Measurements from ENCODE around the gene SPRED2. TPM values are rescaled to one million over a fixed set of nuclear protein-coding genes. Genes with fewer than 3 reads are reported as not detected.

SPRED2 gene
- total RNA-seq, 2 experiments from 2014 or later, result 6.1 to 8.9 TPM

DNA sequence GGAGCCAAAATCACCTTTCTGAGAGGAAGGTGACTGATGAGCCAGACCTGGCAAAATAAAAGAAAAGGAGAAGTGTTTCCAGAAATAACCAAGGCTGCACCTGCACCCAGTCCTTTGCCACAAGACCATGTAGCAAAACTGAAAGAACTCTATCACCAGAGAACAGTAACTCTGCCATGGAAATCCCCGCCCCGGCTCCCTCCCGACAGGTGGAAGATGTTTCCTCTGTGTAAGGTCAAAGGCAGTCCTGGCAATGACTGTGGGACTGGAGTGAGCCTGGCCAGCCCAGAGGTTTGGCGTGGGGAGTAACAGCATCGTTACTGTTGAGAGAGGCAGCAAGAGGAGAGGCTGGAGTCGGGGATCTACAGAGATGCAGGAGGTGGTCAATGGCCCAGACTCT is 42.3 kb downstream of the SPRED2 start:
- no peaks in the 10 kb centered on the region for H3K27me3 Mint-ChIP-seq
- DNase-seq, result peak; percentile 57
- peaks cover 10% of the 10 kb centered on the region for H3K4me1 Mint-ChIP-seq (ENCODE audit: low read depth)
- H3K4me3 Mint-ChIP-seq, result no peak overlapping the region
- H3K9me3 Mint-ChIP-seq, result no peaks in the 10 kb centered on the region
- intact Hi-C loops (cut with micrococcal nuclease), result no loop called here
- ChIA-PET POLR2A (no interaction called here), CTCF (no interaction called here)
- no peak overlapping the region for H3K27ac Mint-ChIP-seq
- H3K36me3 Mint-ChIP-seq, result no peaks in the 10 kb centered on the region

DNA sequence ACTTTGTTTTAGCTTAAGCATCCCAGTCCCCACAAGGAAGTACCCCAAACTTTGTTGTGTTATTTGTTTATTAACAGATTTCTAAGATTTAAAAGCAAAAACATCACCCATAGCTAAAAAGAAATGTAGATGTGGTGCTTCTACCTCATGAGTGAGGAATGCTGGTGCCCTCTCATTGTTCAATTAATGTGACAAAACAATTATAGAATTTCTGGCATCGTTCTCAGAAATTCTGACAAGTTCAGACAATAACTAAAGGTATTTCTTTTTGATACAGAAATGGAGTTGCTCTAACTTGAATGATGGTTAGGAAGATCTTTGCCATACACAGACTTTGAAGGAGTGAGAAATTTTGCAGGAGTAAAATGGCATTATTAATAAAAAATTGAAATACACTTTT is 42.9 kb downstream of the SPRED2 start:
- POLR2A ChIA-PET, result no interaction called here
- intact Hi-C loops (cut with micrococcal nuclease), result no loop called here
- Mint-ChIP-seq H3K27me3 (peaks cover 1% of the 10 kb centered on the region), H3K4me3 (no peak overlapping the region), H3K4me1 (ENCODE audit: low read depth) (peaks cover 10% of the 10 kb centered on the region), H3K27ac (no peak overlapping the region), H3K9me3 (no peaks in the 10 kb centered on the region), H3K36me3 (no peaks in the 10 kb centered on the region)
- CTCF ChIA-PET, result no interaction called here
- DNase-seq, result no peak

DNA sequence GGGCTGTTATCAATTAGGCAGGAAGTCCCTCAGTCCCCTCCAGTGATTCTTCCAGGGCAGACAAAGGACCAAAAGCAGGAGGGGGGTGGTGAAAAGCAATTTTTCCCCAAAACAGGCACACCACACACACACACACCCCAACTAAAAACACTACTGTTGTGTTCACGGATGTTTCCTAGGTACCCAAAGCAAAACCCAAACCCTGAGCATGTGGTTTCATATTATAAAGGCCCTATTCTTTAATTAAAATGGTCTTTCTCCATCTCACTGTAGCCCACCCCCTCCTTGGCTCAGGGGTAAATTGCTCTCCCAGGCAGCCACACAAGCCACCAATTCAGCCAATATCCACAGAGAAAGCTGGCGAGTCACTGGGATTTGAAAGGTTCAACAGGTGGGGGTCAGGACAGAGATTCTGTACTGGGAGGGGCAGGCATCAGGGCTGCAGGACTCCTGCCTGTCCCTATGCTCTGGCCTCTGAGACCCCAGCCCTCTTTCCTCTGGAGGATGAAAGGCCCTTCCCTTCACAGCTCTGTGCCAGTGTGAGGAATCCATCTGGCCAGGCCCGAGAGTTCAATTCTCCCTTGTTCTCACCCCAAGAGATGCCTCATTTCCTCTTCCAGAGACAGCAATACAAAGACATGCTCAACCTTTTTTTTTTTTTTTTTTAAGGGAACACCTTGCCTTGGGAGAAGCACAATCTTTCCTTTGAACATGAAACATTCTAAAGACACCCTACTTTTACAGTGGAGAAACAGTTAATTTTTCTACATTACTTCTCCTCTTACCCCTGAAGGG is 43.6 kb downstream of the SPRED2 start:
- POLR2A ChIA-PET, result no interaction called here
- CTCF ChIA-PET, result no interaction called here
- intact Hi-C loops (cut with micrococcal nuclease), result no loop called here

DNA sequence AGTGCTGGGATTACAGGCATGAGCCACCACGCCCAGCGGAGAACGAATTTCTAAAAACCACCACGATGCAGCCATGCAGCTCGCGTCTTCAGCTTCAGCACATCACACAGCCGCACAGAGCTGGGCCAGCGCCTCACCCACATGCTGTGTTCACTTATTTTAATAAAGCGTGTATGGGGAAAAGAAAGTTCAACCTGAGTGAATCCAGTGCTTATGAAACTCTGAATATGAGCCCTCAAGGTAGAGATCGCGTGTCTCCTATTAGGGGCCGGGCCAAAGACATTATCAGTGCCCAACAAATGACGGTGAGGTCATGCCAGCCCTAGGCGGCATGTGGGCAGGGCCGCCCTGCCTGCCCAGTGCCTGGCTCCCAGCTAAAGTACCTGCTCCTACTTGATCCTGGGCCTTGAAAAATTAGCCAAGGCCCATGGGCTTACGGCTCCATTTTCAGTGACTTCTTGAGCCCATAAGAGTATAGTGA is 44.3 kb downstream of the SPRED2 start:
- ChIA-PET POLR2A (interaction anchor here (1.1 kb wide), 1 partner anchor 10 kb away, joined by 3 read pairs; no protein-coding TSS in a partner anchor), CTCF (no interaction called here)
- no peak overlapping the region for H3K4me3 Mint-ChIP-seq
- no peaks in the 10 kb centered on the region for H3K36me3 Mint-ChIP-seq
- peaks cover 18% of the 10 kb centered on the region for H3K4me1 Mint-ChIP-seq (ENCODE audit: low read depth)
- H3K27me3 Mint-ChIP-seq, result peaks cover 1% of the 10 kb centered on the region
- H3K9me3 Mint-ChIP-seq, result no peaks in the 10 kb centered on the region
- no peak overlapping the region for H3K27ac Mint-ChIP-seq
- DNase-seq, result no peak
- intact Hi-C loops (cut with micrococcal nuclease), result no loop called here

More for the DNA sequence above, 43.6 kb downstream of the SPRED2 start:
- peaks cover 1% of the 10 kb centered on the region for H3K27me3 Mint-ChIP-seq
- no peak overlapping the region for H3K4me3 Mint-ChIP-seq
- peaks cover 11% of the 10 kb centered on the region for H3K4me1 Mint-ChIP-seq (ENCODE audit: low read depth)
- H3K36me3 Mint-ChIP-seq, result no peaks in the 10 kb centered on the region
- no peaks in the 10 kb centered on the region for H3K9me3 Mint-ChIP-seq
- H3K27ac Mint-ChIP-seq, result no peak overlapping the region
- DNase-seq, result no peak

DNA sequence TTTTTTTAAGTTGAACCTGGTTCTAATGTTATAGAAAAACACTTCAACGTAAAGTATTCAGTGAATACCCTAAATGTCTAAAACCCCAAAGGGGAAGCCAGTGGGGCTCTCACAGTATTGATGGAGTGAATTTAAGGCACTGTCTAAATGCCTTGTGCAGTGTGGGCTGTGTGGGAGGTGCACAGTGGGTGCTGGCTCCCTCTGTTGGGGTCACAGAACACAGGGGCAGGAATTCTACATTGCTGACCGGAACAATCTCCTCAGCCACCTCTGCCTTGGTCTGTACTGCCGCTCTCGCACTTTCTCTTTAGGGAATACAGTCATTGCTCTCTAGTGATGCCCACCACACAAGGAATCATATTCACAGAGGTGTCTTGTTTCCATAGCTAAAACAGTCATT is 45.4 kb downstream of the SPRED2 start:
- Mint-ChIP-seq H3K27ac (no peak overlapping the region), H3K4me3 (no peak overlapping the region)
- CTCF ChIA-PET, result interaction anchor here (0.6 kb wide), 2 partner anchors 14 to 396 kb away, joined by 3 read pairs; no protein-coding TSS in a partner anchor

DNA sequence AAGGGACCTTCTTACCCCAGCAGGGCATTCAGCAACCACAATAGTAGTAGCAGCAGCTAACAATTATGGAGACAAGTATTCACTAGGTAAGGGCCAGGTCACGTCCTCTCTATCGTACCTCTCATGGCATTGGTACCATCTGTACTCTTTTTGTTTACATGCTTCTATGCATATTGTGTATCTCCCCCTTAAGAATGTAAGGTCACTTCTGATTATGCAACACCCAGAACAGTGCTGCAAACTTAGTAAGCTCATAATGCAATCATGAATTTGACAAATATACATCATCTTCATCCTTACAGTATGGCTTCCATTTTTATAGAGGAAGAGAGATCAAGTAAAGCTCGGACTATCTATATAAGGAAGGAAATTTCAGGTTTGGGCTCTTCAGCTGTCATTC is 46.1 kb downstream of the SPRED2 start:
- peaks cover 36% of the 10 kb centered on the region for H3K4me1 Mint-ChIP-seq (ENCODE audit: low read depth)
- H3K4me3 Mint-ChIP-seq, result no peak overlapping the region
- intact Hi-C loops (cut with micrococcal nuclease), result no loop called here
- H3K36me3 Mint-ChIP-seq, result no peaks in the 10 kb centered on the region
- POLR2A ChIA-PET, result interaction anchor here (0.6 kb wide), 1 partner anchor 17 kb away, joined by 3 read pairs; no protein-coding TSS in a partner anchor
- CTCF ChIA-PET, result interaction anchor here (0.6 kb wide), 1 partner anchor 395 kb away, joined by 3 read pairs; no protein-coding TSS in a partner anchor
- peaks cover 1% of the 10 kb centered on the region for H3K27me3 Mint-ChIP-seq
- no peak overlapping the region for H3K27ac Mint-ChIP-seq
- H3K9me3 Mint-ChIP-seq, result no peaks in the 10 kb centered on the region
- DNase-seq, result no peak

More for the DNA sequence above, 45.4 kb downstream of the SPRED2 start:
- POLR2A ChIA-PET, result interaction anchor here (0.6 to 1.1 kb wide), 2 partner anchors 9 to 18 kb away, joined by 3 read pairs; no protein-coding TSS in a partner anchor
- no peak for DNase-seq
- Mint-ChIP-seq H3K4me1 (ENCODE audit: low read depth) (peaks cover 29% of the 10 kb centered on the region), H3K27me3 (peaks cover 1% of the 10 kb centered on the region), H3K9me3 (no peaks in the 10 kb centered on the region), H3K36me3 (no peaks in the 10 kb centered on the region)
- intact Hi-C loops (cut with micrococcal nuclease), result no loop called here

DNA sequence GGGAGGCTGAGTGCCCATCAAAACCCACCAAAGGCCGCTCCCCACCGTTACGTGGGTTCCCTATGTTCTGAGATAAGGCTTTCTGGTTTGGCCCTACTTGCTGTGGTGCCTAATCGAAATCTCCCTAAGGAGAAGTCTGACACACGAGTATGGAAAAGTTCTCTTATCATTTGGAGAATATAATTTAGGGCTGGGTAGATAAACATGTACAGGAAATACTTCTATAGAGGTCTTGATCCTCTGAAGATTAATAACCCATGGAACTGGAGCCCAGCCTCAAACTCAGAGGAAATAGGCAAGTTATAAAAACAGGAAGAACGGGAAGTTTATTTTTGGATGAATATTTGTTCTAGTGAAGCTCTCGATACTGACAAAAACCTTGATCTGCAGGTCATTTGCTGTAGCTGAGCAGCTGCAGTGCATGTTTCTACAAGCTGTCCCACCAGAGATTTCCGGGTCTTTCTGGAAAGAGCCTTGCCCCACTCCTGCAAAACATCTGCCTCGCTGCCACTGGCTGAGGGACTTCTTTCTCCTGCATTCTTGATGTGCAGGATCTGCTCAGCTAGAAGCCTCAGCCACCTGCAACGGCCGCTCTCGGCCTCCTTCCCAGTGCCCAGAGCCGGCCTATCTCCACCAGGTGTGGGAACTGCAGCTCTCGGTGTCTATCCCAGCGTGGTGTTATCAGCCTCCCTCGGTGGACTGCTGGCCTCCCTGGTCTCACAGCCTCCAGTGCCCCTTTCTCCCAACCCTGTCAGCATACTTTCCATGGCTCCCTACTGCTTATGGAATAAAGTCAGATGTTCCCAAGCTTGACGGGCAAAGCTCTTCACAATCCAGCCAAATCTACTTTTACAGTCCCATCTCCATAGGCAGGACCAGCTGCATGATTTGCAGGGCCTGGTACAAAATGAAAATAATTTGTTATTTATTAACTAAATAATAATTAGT is 48.6 kb downstream of the SPRED2 start:
- Mint-ChIP-seq H3K36me3 (no peaks in the 10 kb centered on the region), H3K27me3 (peaks cover 4% of the 10 kb centered on the region), H3K27ac (no peak overlapping the region), H3K4me3 (no peak overlapping the region), H3K9me3 (no peaks in the 10 kb centered on the region), H3K4me1 (ENCODE audit: low read depth) (peaks cover 27% of the 10 kb centered on the region)
- ChIA-PET CTCF (interaction anchor here (0.7 to 1.8 kb wide), 15 partner anchors 9 to 190 kb away, joined by 3 to 8 read pairs (median 4); partner anchors contain the start of gene ACTR2), POLR2A (interaction anchor here (1.3 to 1.7 kb wide), 3 partner anchors 63 to 172 kb away, joined by 3 to 12 read pairs (median 5); no protein-coding TSS in a partner anchor)
- intact Hi-C loops (cut with micrococcal nuclease), result loop anchor here (1.0 to 5.0 kb wide), 5 partner anchors 17 to 64 kb away; no protein-coding TSS in a partner anchor
- DNase-seq, result no peak

DNA sequence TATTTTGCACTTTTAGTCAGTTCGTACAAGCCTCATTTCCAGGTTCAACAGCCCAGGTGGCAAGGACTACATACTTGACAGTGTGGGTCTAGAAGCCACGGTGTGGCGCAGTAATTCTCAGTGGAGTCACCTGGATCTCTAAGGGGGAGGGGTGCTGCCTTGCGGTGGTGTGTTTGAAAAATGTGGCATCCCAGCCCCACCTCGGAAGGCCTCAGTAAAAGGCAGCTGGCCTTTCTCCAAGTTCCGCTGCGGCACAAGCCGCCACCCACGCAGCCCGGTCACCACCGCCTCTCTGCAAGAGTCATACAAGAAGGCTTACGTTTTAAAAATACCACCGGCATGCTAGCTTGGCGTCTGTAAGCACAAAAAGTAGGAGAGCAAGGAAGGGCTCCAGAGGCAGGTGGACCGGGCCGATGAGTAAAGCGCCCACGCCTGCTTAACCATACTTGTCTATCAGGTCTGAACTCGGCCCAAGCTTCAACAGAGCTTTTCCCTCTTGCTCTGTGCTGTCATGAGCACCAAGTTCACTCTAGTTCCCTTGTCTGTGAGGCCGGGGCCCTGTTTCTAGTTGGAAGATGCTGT is 49.5 kb downstream of the SPRED2 start:
- H3K4me1 Mint-ChIP-seq (ENCODE audit: low read depth), result peaks cover 28% of the 10 kb centered on the region
- CTCF ChIA-PET, result interaction anchor here (0.7 to 1.8 kb wide), 18 partner anchors 10 to 191 kb away, joined by 3 to 8 read pairs (median 4); partner anchors contain the start of gene ACTR2
- no peak overlapping the region for H3K4me3 Mint-ChIP-seq
- intact Hi-C loops (cut with micrococcal nuclease), result loop anchor here (1.0 to 5.0 kb wide), 7 partner anchors 16 to 170 kb away; no protein-coding TSS in a partner anchor
- H3K9me3 Mint-ChIP-seq, result no peaks in the 10 kb centered on the region
- H3K27me3 Mint-ChIP-seq, result peaks cover 4% of the 10 kb centered on the region
- H3K36me3 Mint-ChIP-seq, result no peaks in the 10 kb centered on the region
- no peak overlapping the region for H3K27ac Mint-ChIP-seq
- DNase-seq, result peak; percentile 96
- POLR2A ChIA-PET, result interaction anchor here (0.9 to 1.7 kb wide), 4 partner anchors 15 to 173 kb away, joined by 3 to 12 read pairs (median 4); no protein-coding TSS in a partner anchor

DNA sequence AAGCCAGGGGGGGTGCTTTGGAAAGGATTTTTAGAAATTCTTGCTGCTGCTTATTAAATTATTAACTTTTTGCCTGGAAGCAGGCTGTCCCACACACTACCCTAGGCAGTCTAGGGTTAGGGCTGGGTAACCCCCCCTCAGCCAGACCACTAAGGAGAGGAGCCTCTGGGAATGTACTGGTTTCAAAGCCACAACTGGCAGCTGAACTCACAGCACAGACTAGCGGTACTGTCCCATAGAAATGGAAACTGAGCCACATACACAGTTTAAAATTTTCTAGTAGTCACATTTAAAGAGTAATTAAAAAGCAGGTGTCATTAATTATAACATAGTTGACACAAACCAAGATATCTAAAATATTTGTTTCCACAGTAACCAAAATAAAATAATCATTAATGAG is 50.1 kb downstream of the SPRED2 start:
- no peaks in the 10 kb centered on the region for H3K9me3 Mint-ChIP-seq
- ChIA-PET CTCF (interaction anchor here (1.0 to 1.8 kb wide), 8 partner anchors 15 to 155 kb away, joined by 3 to 8 read pairs (median 4); partner anchors contain the start of gene ACTR2), POLR2A (interaction anchor here (0.9 to 1.7 kb wide), 3 partner anchors 14 to 82 kb away, joined by 3 to 12 read pairs (median 5); no protein-coding TSS in a partner anchor)
- H3K27me3 Mint-ChIP-seq, result peaks cover 4% of the 10 kb centered on the region
- DNase-seq, result no peak
- no peak overlapping the region for H3K27ac Mint-ChIP-seq
- peaks cover 32% of the 10 kb centered on the region for H3K4me1 Mint-ChIP-seq (ENCODE audit: low read depth)
- intact Hi-C loops (cut with micrococcal nuclease), result loop anchor here (1.0 to 5.0 kb wide), 4 partner anchors 16 to 171 kb away; no protein-coding TSS in a partner anchor
- no peaks in the 10 kb centered on the region for H3K36me3 Mint-ChIP-seq
- no peak overlapping the region for H3K4me3 Mint-ChIP-seq

DNA sequence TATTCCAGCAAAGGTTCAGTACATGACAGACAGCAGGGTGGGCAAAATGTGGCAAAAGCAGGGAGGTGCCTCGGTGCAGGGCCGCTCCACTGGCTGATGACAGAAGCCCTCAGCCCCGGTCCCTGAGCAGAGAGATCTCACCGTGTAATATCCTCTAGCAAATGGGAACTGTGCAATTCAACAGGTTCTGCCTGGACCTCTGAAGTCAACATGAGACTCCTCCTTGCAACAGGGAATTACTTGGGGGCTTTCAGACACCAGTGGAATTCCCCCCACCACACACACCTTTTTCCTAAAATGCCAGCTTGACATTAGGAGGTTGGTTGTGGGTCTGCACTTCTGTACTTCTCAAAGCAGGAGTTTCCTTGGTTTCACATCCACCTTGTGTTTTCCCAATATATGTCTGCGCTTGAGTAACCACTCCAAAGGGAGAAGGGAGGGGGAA is 50.8 kb downstream of the SPRED2 start:
- peaks cover 37% of the 10 kb centered on the region for H3K4me1 Mint-ChIP-seq (ENCODE audit: low read depth)
- CTCF ChIA-PET, result interaction anchor here (1.3 kb wide), 1 partner anchor 26 kb away, joined by 3 read pairs; no protein-coding TSS in a partner anchor
- intact Hi-C loops (cut with micrococcal nuclease), result loop anchor here (1.0 to 5.0 kb wide), 4 partner anchors 15 to 172 kb away; no protein-coding TSS in a partner anchor
- H3K9me3 Mint-ChIP-seq, result no peaks in the 10 kb centered on the region
- no peak overlapping the region for H3K27ac Mint-ChIP-seq
- no peak for DNase-seq
- H3K36me3 Mint-ChIP-seq, result no peaks in the 10 kb centered on the region
- peaks cover 4% of the 10 kb centered on the region for H3K27me3 Mint-ChIP-seq
- H3K4me3 Mint-ChIP-seq, result no peak overlapping the region
- POLR2A ChIA-PET, result interaction anchor here (0.5 to 1.8 kb wide), 2 partner anchors 55 to 224 kb away, joined by 3 to 6 read pairs; no protein-coding TSS in a partner anchor

DNA sequence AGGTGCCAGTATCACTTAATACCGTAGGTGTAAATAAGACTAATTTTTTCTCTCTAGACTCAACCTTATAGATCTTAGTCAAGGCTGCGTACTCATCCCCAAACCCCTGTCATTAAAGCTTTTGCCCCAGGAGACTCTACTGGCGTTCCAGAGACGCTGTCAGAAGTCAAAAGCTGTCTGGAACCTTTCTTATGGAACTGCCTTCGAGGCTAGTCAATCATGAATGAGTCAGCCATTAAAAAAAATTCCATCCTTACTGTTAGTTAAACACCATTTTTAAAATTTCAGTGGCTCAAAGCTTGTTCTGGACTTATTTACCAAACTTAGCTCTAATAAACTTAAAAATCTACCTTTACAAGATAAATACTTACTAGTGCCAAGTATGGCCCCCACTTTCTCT is 52.1 kb downstream of the SPRED2 start:
- CTCF ChIA-PET, result no interaction called here
- Mint-ChIP-seq H3K36me3 (no peaks in the 10 kb centered on the region), H3K4me3 (no peak overlapping the region), H3K4me1 (ENCODE audit: low read depth) (peaks cover 37% of the 10 kb centered on the region), H3K27ac (no peak overlapping the region), H3K9me3 (no peaks in the 10 kb centered on the region), H3K27me3 (peaks cover 7% of the 10 kb centered on the region)
- no peak for DNase-seq
- intact Hi-C loops (cut with micrococcal nuclease), result loop anchor here (5.0 kb wide), 1 partner anchor 37 kb away; no protein-coding TSS in a partner anchor
- POLR2A ChIA-PET, result interaction anchor here (1.8 kb wide), 1 partner anchor 57 kb away, joined by 6 read pairs; no protein-coding TSS in a partner anchor
